AG04450 (cell line): Measurements from ENCODE around the gene DOCK9. TPM values are rescaled to one million over a fixed set of nuclear protein-coding genes. Genes with fewer than 3 reads are reported as not detected.
A peak's percentile ranks its signal among the peaks of the same experiment; 100 is the strongest.

Experiments used
- CTCF ChIA-PET: fragments of 300-600, 350-600 bp; formaldehyde crosslinking; extraction: SDS; loops from one replicate; lab custom pipeline; 2022; ENCODE audit warnings: antibody characterized with exemption, inconsistent platforms; lab: Charles Lee
- POLR2A ChIA-PET: fragments of 350-600 bp; formaldehyde crosslinking; extraction: SDS; loops from one replicate; lab custom pipeline; 2021; ENCODE audit warnings: antibody characterized with exemption, inconsistent platforms; lab: Yijun Ruan, JAX
- DNase-seq: peaks from one replicate; pipeline ENCODE4 v3.0.0-alpha.2; 2011; ENCODE audit warnings: low read depth, low spot score
- H3K27ac ChIP-seq: one replicate; pipeline ENCODE4 v1.5.1; 2012; ENCODE audit warnings: low read depth, low read length, control low read depth
- H3K27me3 ChIP-seq: one replicate; pipeline ENCODE4 v1.6.0; 2012; ENCODE audit warnings: low read length; ENCODE audit not compliant: control insufficient read depth, insufficient read depth
- H3K4me3 ChIP-seq: 2 replicates; pipeline ENCODE4 v1.5.1; 2011; ENCODE audit warnings: mild to moderate bottlenecking, low read depth, low read length, control low read depth
- H3K9me3 ChIP-seq: 2 replicates; pipeline ENCODE4 v1.5.1; 2012; ENCODE audit warnings: low read length; ENCODE audit not compliant: control insufficient read depth, insufficient read depth
- polyA plus RNA-seq: library from polyadenylated mRNA; depleted of rRNA; stranded (reverse); fragments of >200 nt; gene quantifications from 2 replicates; pipeline ENCODE4 v1.2.3, GENCODE V29; 2011
- TF ChIP-seq, protein P1 (sequence below): IDR thresholded peaks from 2 replicates; pipeline ENCODE4 v1.5.1; 2011; ENCODE audit warnings: low read depth, low read length, control low read depth, inconsistent platforms

DOCK9 gene
- polyA plus RNA-seq, 1 experiment, result 9.6 TPM

DNA sequence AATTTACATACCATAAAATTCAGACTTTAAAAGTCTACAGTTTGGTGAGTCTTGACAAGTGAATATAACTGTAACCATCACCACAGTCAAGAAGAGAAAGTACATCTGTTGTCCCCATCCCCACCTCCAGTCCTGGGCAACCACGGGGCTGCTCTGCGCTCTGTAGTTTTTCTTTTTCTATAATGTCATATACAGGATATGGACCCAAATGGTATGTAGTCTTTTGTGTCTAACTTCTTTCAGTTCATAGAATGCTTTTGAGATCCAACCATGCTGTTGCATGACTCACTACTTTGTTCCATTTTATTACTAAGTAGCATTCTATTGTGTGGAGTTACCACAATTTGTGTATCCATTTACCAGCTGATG is 103.9 kb downstream of the DOCK9 start:
- TF ChIP-seq, protein P1, sequence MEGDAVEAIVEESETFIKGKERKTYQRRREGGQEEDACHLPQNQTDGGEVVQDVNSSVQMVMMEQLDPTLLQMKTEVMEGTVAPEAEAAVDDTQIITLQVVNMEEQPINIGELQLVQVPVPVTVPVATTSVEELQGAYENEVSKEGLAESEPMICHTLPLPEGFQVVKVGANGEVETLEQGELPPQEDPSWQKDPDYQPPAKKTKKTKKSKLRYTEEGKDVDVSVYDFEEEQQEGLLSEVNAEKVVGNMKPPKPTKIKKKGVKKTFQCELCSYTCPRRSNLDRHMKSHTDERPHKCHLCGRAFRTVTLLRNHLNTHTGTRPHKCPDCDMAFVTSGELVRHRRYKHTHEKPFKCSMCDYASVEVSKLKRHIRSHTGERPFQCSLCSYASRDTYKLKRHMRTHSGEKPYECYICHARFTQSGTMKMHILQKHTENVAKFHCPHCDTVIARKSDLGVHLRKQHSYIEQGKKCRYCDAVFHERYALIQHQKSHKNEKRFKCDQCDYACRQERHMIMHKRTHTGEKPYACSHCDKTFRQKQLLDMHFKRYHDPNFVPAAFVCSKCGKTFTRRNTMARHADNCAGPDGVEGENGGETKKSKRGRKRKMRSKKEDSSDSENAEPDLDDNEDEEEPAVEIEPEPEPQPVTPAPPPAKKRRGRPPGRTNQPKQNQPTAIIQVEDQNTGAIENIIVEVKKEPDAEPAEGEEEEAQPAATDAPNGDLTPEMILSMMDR, result no peak
- DNase-seq, result no peak
- peaks cover 4% of the 10 kb centered on the region; the same call in 1 of the 2 replicates for H3K9me3 ChIP-seq
- CTCF ChIA-PET, result interaction anchor here (1.5 kb wide), 1 partner anchor 34 kb away, joined by 6 read pairs; no protein-coding TSS in a partner anchor
- H3K27me3 ChIP-seq, result no peaks in the 10 kb centered on the region
- no peak overlapping the region for H3K4me3 ChIP-seq
- POLR2A ChIA-PET, result no interaction called here
- no peak overlapping the region for H3K27ac ChIP-seq

DNA sequence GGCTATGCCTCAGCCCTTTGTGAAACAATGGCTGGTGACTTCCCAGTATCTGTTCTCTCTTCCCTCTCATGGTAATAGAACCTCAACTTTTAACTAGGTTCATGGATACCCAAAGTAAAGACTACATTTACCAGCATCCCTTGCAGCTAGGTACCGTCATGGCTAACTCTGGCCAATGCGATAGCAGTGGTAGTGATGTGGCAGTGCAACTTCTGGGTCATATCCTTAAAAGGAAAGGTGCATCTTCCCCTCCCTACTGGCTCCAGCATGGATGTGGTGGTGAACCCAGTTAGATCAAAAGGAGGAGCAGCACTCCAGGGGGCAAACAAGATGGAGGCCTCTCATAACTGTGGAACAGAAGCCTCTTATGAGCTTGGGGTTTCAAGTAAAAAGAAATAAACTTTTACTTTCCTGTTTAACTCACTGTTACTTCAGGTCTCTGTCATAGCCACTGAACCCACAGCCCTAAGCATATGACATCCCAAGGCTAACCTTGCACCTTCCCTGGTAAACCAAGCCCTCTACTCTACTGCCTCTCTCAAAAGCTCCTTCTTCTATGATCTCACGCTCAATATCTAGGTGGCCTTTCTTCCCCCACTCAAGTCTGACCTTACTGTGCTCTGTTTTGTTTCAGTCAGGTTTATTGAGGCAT is 104.4 kb downstream of the DOCK9 start:
- ChIA-PET CTCF (interaction anchor here (1.5 kb wide), 1 partner anchor 33 kb away, joined by 6 read pairs; no protein-coding TSS in a partner anchor), POLR2A (no interaction called here)
- TF ChIP-seq, protein P1, result no peak
- no peak for DNase-seq
- Histone ChIP-seq H3K4me3 (no peak overlapping the region), H3K27ac (no peak overlapping the region), H3K27me3 (no peaks in the 10 kb centered on the region), H3K9me3 (peaks cover 4% of the 10 kb centered on the region; the same call in 1 of the 2 replicates)

DNA sequence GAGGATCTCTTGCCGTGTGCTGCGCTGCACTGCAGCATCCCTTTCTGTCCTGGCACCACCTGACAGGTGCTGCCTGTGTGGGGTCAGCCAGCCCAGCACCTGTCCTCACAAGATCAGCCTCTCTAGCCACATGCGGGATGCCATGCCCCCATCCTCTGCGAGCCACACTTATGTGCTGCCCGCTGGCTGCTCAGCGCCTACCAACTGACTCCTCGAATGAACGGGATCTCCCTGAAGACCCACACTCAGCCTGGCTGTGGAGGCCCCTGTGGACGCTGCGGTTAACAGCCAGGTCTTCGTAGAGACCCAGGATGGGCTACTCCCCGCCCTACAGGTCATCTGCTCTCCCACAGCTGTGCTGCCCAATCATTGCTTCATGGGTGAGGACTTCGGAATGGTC is 106.1 kb downstream of the DOCK9 start:
- no peak for DNase-seq
- no peak overlapping the region for H3K4me3 ChIP-seq
- H3K27me3 ChIP-seq, result no peaks in the 10 kb centered on the region
- H3K27ac ChIP-seq, result no peak overlapping the region
- TF ChIP-seq, protein P1, result no peak
- H3K9me3 ChIP-seq, result peaks cover 4% of the 10 kb centered on the region; the same call in 1 of the 2 replicates
- ChIA-PET CTCF (no interaction called here), POLR2A (no interaction called here)

DNA sequence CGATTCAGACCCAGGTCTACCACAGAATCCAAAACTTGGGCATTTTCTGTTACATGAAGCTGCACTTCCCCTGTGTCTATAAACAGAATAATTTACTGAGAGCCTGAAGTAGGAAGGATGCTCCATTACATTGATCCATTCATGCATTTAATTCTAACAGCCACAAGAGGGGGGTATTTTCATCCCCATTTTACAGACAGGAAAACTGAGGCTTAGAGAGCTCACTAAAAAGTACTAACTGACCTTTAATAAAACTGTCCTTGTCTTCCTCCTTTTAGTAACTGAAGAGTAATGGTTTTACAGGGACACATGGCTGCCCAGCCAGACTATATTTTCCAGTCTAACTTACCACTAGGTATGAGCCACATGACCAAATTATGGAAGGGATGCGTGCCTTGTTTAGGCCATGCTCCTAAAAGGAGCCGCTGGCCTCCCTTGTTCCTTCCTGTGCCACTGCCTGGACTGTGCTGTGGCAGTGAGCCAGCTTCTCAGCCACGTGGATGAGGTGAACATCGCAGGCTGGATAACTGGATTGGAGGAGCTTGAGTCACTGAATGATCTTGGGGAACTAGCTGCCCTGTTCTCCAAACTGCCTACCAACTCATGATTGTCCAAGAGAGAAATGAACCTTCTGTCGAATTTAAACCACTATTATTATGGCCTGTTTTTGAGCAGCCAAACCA is 108.3 kb downstream of the DOCK9 start:
- no peaks in the 10 kb centered on the region for H3K27me3 ChIP-seq
- ChIA-PET CTCF (interaction anchor here (0.6 to 1.3 kb wide), 3 partner anchors 12 to 400 kb away, joined by 3 to 4 read pairs (median 3); no protein-coding TSS in a partner anchor), POLR2A (interaction anchor here (0.6 kb wide), 1 partner anchor 504 kb away, joined by 9 read pairs; no protein-coding TSS in a partner anchor)
- peaks cover 4% of the 10 kb centered on the region; the same call in 1 of the 2 replicates for H3K9me3 ChIP-seq
- H3K4me3 ChIP-seq, result no peak overlapping the region
- TF ChIP-seq, protein P1, result 0 out of 2 replicates have a peak, but pooled peaks have one; percentile 25
- no peak overlapping the region for H3K27ac ChIP-seq
- DNase-seq, result no peak

DNA sequence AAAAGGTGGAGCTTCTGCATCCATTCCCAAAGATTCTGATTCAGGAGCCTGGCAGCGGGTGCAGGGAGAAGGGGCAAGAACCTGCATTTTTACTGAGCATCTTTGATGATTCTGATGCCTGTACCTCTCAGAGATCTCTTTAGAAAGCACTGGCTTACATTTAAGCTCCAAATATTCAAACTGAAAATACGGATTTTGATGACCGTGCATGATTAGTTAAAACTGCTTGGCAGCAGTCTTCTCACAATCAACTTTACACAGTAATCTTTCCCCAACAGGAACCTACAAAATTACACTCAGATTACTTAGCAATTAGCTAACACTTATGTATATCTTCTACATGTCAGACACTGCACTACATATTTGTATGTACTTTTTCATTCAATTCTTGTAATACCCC is 108.9 kb downstream of the DOCK9 start:
- Histone ChIP-seq H3K27me3 (no peaks in the 10 kb centered on the region), H3K27ac (no peak overlapping the region), H3K9me3 (peaks cover 4% of the 10 kb centered on the region; the same call in 1 of the 2 replicates), H3K4me3 (no peak overlapping the region)
- DNase-seq, result no peak
- ChIA-PET CTCF (interaction anchor here (0.8 kb wide), 1 partner anchor 400 kb away, joined by 3 read pairs; no protein-coding TSS in a partner anchor), POLR2A (no interaction called here)
- TF ChIP-seq, protein P1, result no peak
